ENCODE results near the gene ACHE. TPM values are rescaled to one million over a fixed set of nuclear protein-coding genes. Genes with fewer than 3 reads are reported as not detected.

Gene ACHE
- polyA plus RNA-seq, 6 donors from 2014 or later, result 0.55 to 0.92 TPM; not detected in 4

GRCh38 chr7:100894860-100895700 lies 608 bp downstream of the ACHE start:
- Mint-ChIP-seq H3K9me3 (peaks cover 0 to 2% (median 0%) of the 10 kb centered on the region in 7 donors), H3K4me1 (peaks cover 27 to 31% (median 29%) of the 10 kb centered on the region in 3 donors), H3K4me3 (peak overlapping the region in 5 of 8 donors; percentile 60 to 95 (median 71)), H3K27ac (no peak overlapping the region), H3K27me3 (peaks cover 28 to 82% (median 66%) of the 10 kb centered on the region in 3 donors), H3K36me3 (peaks cover 0 to 7% of the 10 kb centered on the region in 2 donors)
- DNase-seq (peak; percentile 63), ATAC-seq (ENCODE audit: low read depth in 2 of 2) (peak; percentile 14 to 22)

DNA sequence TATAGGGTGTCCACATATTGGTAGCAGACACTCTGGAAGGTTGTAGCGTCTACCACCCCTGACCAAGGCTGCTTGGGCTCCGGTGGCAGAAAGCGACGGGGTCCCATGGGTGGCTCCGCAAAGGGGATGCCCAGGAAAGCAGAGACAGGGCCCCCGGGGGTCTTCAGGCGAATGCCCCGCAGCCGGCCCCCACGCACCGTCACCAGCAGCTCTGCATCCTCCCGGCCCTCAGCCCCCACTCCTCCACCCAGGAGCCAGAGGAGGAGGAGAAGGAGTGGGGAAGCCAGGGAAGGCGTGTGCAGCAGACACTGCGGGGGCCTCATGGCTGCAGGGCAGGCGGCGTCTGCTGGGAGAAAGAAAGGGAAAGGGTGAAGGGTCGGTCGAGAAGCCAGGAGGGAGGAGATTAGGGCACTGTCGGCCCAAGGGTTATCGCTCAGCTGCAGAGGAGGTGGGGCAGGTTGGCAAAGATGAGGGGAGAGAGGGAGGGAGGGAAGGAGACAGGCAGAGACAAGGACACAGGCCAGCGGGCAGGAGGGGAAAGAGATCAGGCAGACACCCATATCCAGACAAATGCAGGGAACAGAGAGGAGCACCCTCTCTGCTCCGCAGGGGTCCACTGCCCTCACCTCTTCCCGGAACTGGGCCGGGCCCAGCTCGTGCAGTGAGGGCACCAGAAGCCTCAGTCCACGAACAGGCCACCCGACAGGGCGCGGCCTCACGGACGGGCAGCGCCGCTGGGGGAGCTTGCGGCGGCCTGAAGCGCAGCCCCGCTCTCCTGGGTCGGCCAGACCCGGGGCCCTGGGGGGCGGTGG lies 1.6 kb downstream of the ACHE start:
- H3K27ac Mint-ChIP-seq, result peak overlapping the region in 1 of 6 donors; percentile 22

GRCh38 chr7:100893318-100893895 lies 2.3 kb downstream of the ACHE start:
- peaks cover 23 to 70% (median 64%) of the 10 kb centered on the region in 3 donors for H3K27me3 Mint-ChIP-seq
- no peaks in the 10 kb centered on the region for H3K9me3 Mint-ChIP-seq
- H3K4me3 Mint-ChIP-seq, result peak overlapping the region in 6 of 8 donors; percentile 25 to 95 (median 40)
- peaks cover 33 to 37% (median 36%) of the 10 kb centered on the region in 3 donors for H3K4me1 Mint-ChIP-seq
- no peak overlapping the region for H3K27ac Mint-ChIP-seq
- ATAC-seq (ENCODE audit: low read depth in 2 of 2) (no peak), DNase-seq (no peak)
- H3K36me3 Mint-ChIP-seq, result peaks cover 0 to 7% of the 10 kb centered on the region in 2 donors

More for the DNA sequence above, 1.6 kb downstream of the ACHE start:
- no peak for ATAC-seq (ENCODE audit: low read depth in 2 of 2)
- Mint-ChIP-seq H3K9me3 (no peaks in the 10 kb centered on the region), H3K4me1 (peaks cover 31 to 34% (median 32%) of the 10 kb centered on the region in 3 donors), H3K27me3 (peaks cover 25 to 76% (median 65%) of the 10 kb centered on the region in 3 donors), H3K36me3 (peaks cover 0 to 7% of the 10 kb centered on the region in 2 donors), H3K4me3 (peak overlapping the region in 5 of 8 donors; percentile 25 to 95 (median 53))
- no peak for DNase-seq

- Mint-ChIP-seq H3K36me3 (peaks cover 3 to 11% of the 10 kb centered on the region in 2 donors), H3K4me3 (peak overlapping the region in 7 of 8 donors; percentile 7 to 88 (median 47)), H3K9me3 (peaks cover 0 to 2% (median 0%) of the 10 kb centered on the region in 7 donors), H3K4me1 (peaks cover 41 to 44% (median 43%) of the 10 kb centered on the region in 3 donors), H3K27me3 (peaks cover 16 to 62% (median 56%) of the 10 kb centered on the region in 3 donors), H3K27ac (peak overlapping the region in 1 of 6 donors; percentile 20)
- ATAC-seq (ENCODE audit: low read depth in 2 of 2), result no peak
- DNase-seq, result no peak
Measured at GRCh38 chr7:100892364-100893317, 3.0 kb downstream of the ACHE start.

GRCh38 chr7:100891568-100892247 lies 4.0 kb downstream of the ACHE start:
- peaks cover 0 to 2% (median 0%) of the 10 kb centered on the region in 7 donors for H3K9me3 Mint-ChIP-seq

GRCh38 chr7:100890653-100891567 lies 4.8 kb downstream of the ACHE start:
- H3K36me3 Mint-ChIP-seq, result peaks cover 5 to 23% of the 10 kb centered on the region in 2 donors
- ATAC-seq (ENCODE audit: low read depth in 2 of 2) (no peak), DNase-seq (no peak)
- H3K27ac Mint-ChIP-seq, result peak overlapping the region in 2 of 6 donors; percentile 31 to 51
- peaks cover 49 to 55% (median 50%) of the 10 kb centered on the region in 3 donors for H3K4me1 Mint-ChIP-seq
- H3K9me3 Mint-ChIP-seq, result peaks cover 0 to 2% (median 0%) of the 10 kb centered on the region in 7 donors
- peaks cover 11 to 50% (median 45%) of the 10 kb centered on the region in 3 donors for H3K27me3 Mint-ChIP-seq
- H3K4me3 Mint-ChIP-seq, result peak overlapping the region; percentile 86 to 93 (median 90)

More at GRCh38 chr7:100891568-100892247, 4.0 kb downstream of the ACHE start:
- Mint-ChIP-seq H3K36me3 (peaks cover 4 to 20% of the 10 kb centered on the region in 2 donors), H3K27me3 (peaks cover 15 to 57% (median 52%) of the 10 kb centered on the region in 3 donors), H3K4me1 (peaks cover 48 to 54% (median 49%) of the 10 kb centered on the region in 3 donors), H3K27ac (no peak overlapping the region), H3K4me3 (peak overlapping the region; percentile 47 to 88 (median 70))
- ATAC-seq (ENCODE audit: low read depth in 2 of 2), result no peak
- DNase-seq, result no peak

DNA sequence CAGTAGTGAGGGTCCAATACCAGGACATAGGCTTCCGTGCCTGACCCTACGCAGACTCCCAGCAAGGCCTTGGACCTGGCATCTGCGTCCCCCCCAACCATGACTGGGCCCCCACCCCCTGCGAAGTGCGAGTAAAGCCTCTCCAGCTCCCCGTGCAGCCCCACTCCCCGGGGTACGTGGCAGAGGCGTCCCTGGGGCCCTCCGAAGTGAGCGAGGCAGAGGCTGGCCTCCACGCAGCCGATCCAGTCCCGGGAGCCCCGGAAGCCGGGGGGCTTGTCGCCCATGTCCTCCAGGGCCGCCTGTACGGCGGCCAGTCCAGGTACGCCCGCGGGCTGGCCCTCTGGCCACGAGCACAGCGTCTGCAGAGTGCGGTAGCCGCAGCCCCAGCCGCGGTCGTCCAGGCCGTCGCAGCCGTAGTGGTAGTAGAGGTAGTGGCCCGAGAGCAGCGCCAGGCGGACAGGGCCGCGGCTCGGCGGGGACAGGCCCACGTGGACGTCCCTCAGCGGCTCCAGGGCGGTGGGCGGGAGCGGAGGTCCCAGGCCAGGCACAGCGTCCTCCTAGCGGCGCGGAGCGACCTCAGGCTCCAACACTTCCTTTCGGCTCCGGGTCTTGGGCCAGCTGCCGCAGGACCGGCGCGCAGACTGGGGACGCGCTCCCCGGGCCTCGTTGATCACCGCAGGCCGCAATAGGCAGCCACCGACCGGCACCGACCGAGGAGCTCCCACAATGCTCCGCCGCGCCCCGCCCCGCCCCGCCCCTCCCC lies 6.5 kb downstream of the ACHE start, which contains the start of gene UFSP1:
Gene UFSP1 (minus strand): TSS at position 728 of the 763 bp plus-strand sequence. CDS start 444 bp downstream, at position 284.
- H3K27ac Mint-ChIP-seq, result peak within 1 kb of the TSS; percentile 31 to 95 (median 84)
- ATAC-seq (ENCODE audit: low read depth in 2 of 2) (no peak), DNase-seq (no peak)
- peaks cover 0 to 2% (median 0%) of the 10 kb centered on the region in 7 donors for H3K9me3 Mint-ChIP-seq
- peaks cover 61 to 64% (median 62%) of the 10 kb centered on the region in 3 donors for H3K4me1 Mint-ChIP-seq
- peak within 1 kb of the TSS; percentile 86 to 95 (median 91) for H3K4me3 Mint-ChIP-seq
- peaks cover 10 to 40% (median 38%) of the 10 kb centered on the region in 3 donors for H3K27me3 Mint-ChIP-seq
- peaks cover 13 to 38% of the 10 kb centered on the region in 2 donors for H3K36me3 Mint-ChIP-seq

DNA sequence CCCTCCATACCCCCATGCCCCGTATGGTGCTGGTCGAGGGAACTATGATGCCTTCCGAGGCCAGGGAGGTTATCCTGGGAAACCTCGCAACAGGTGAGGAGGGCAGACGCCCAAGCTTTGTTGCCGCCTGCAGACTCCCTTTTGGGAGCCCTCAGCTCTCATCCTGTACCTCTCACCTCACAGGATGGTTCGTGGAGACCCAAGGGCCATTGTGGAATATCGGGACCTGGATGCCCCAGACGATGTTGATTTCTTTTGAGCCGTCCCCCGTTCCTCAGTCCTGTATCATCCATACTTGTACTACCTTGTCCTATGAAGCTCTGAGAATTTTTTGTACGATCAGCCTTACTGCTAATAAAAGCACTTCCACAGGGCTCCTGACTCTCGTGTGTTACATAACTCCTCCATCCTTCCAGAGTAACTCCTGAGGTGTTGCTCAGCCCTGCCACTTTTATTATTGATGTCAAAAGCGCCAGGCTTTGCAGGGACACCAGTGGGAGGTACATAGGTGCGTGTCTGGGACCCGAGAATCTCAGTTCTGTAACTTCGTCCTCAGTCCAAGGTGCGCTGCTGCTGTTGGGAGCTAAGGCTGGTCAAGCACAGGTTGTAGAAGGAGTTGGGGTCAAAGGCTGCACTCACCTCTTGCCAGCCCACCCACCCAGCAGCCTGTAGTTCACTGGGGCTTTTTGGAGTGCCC lies 7.2 kb downstream of the ACHE start:
- peak overlapping the region; percentile 81 to 95 (median 90) for H3K4me3 Mint-ChIP-seq
- H3K9me3 Mint-ChIP-seq, result peaks cover 0 to 2% (median 0%) of the 10 kb centered on the region in 7 donors
- DNase-seq (no peak), ATAC-seq (ENCODE audit: low read depth in 2 of 2) (no peak)
- H3K27ac Mint-ChIP-seq, result peak overlapping the region; percentile 84 to 98 (median 96)
- peaks cover 60 to 68% (median 63%) of the 10 kb centered on the region in 3 donors for H3K4me1 Mint-ChIP-seq
- peaks cover 10 to 33% (median 32%) of the 10 kb centered on the region in 3 donors for H3K27me3 Mint-ChIP-seq
- H3K36me3 Mint-ChIP-seq, result peaks cover 13 to 46% of the 10 kb centered on the region in 2 donors

DNA sequence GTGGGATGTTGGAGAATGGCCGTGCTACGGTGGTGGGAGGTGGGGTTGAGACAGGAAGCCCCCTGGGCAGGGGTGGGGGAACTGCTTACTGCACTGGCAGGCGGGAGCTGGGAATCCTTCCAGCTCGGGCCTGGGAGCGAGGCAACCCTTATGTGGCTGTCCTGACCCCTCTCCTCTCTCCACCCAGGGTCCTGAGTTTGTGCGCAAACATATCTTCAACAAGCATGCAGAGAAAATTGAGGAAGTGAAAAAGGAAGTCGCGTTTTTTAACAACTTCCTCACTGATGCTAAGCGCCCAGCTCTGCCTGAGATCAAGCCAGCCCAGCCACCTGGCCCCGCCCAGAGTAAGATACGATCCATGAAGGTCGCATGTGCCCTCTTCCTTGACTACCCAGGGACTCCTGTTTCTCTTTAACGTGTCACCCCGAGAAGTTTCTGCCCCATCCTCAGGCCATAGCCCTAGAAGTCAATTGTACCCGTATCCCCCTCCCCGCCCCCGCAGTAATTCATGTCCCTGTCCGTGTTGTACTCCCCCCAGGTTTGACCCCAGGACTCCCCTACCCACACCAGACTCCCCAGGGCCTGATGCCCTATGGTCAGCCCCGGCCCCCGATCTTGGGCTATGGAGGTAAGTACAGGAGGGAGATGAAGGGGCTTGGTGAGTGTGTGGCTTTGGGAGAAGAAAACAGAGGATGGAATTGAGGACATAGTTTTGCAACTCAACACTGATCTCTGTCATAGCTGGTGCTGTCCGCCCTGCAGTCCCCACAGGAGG lies 8.0 kb downstream of the ACHE start:
- Mint-ChIP-seq H3K9me3 (peaks cover 0 to 2% (median 0%) of the 10 kb centered on the region in 7 donors), H3K27ac (peak overlapping the region; percentile 84 to 98 (median 96)), H3K27me3 (peaks cover 6 to 28% (median 27%) of the 10 kb centered on the region in 3 donors), H3K36me3 (peaks cover 13 to 53% of the 10 kb centered on the region in 2 donors), H3K4me1 (peaks cover 63 to 74% (median 67%) of the 10 kb centered on the region in 3 donors), H3K4me3 (peak overlapping the region; percentile 84 to 95 (median 88))
- peak; percentile 72 to 73 for ATAC-seq (ENCODE audit: low read depth in 2 of 2)
- peak; percentile 86 for DNase-seq
